Measurements from ENCODE around the gene ERV3-1.
"Not testable (repeated sequence)": the region's sequence is repeated elsewhere in the genome, so short reads cannot be mapped to it uniquely, and the experiment has no call there.

The ERV3-1 gene

GRCh38 chr7:64999165-65000004 lies 7.1 kb downstream of the ERV3-1 start:
- DNase-seq, result peak; percentile 93

GRCh38 chr7:64998865-64999164 lies 7.7 kb downstream of the ERV3-1 start:
- no peak for DNase-seq

GRCh38 chr7:64997927-64998391 lies 8.5 kb downstream of the ERV3-1 start:
- DNase-seq, result no peak

- no peak for DNase-seq
These were observed 9.2 kb downstream of the ERV3-1 start for GRCh38 chr7:64997164-64997908.

- no peak for DNase-seq
These were observed 10.2 kb downstream of the ERV3-1 start for GRCh38 chr7:64996305-64996704.

- no peak for DNase-seq
These were observed 12.6 kb downstream of the ERV3-1 start for GRCh38 chr7:64993901-64994300.

- no peak for DNase-seq
These were observed 13.5 kb downstream of the ERV3-1 start for GRCh38 chr7:64992971-64993370.

GRCh38 chr7:64990936-64991335 lies 15.6 kb downstream of the ERV3-1 start, which contains the start of gene ZNF117:
TSS of gene ZNF117 (minus strand) at chr7:64991036.
- no peak for DNase-seq

- no peak for DNase-seq
These were observed 16.3 kb downstream of the ERV3-1 start for GRCh38 chr7:64990216-64990615.

- DNase-seq, result no peak
These were observed 27.8 kb downstream of the ERV3-1 start for GRCh38 chr7:64978497-64979203.

- no peak for DNase-seq
These were observed 40.9 kb downstream of the ERV3-1 start for GRCh38 chr7:64965594-64965993.

- no peak for DNase-seq
These were observed 47.3 kb downstream of the ERV3-1 start for GRCh38 chr7:64959072-64959747.

- peak; percentile 12 for DNase-seq
These were observed 55.1 kb downstream of the ERV3-1 start for GRCh38 chr7:64951250-64951848.

- DNase-seq, result not testable (repeated sequence)
These were observed 55.8 kb downstream of the ERV3-1 start for GRCh38 chr7:64950673-64951072.

- not testable (repeated sequence) for DNase-seq
These were observed 57.7 kb downstream of the ERV3-1 start for GRCh38 chr7:64948774-64949173.

GRCh38 chr7:64947252-64948000 lies 59.1 kb downstream of the ERV3-1 start:
- no peak for DNase-seq

- no peak for DNase-seq
These were observed 59.7 kb downstream of the ERV3-1 start for GRCh38 chr7:64946772-64947171.

GRCh38 chr7:64945503-64946175 lies 60.8 kb downstream of the ERV3-1 start:
- no peak for DNase-seq

- DNase-seq, result not testable (repeated sequence)
These were observed 61.6 kb downstream of the ERV3-1 start for GRCh38 chr7:64944667-64945502.

All from NCI-H226 (cell line).